GM18517 (cell line): ENCODE data around the gene TMEM33.

Experiments used
- ATAC-seq: cut with Tn5 transposase; IDR thresholded peaks from one replicate; pipeline ENCODE4 v1.9.1; 2021; ENCODE audit warnings: mild to moderate bottlenecking, moderate library complexity; ENCODE audit not compliant: unreplicated experiment

The TMEM33 gene

GRCh38 chr4:41994461-41994985 lies 59.3 kb downstream of the TMEM33 start:
- no peak for ATAC-seq

GRCh38 chr4:41998019-41998418 lies 62.8 kb downstream of the TMEM33 start:
- no peak for ATAC-seq

GRCh38 chr4:41999321-41999720 lies 64.1 kb downstream of the TMEM33 start:
- no peak for ATAC-seq

GRCh38 chr4:42008011-42008786 lies 73.0 kb downstream of the TMEM33 start:
- no peak for ATAC-seq
